ENCODE data around the gene USP54. TPM values are rescaled to one million over a fixed set of nuclear protein-coding genes. Genes with fewer than 3 reads are reported as not detected.
"Not testable (repeated sequence)": the region's sequence is repeated elsewhere in the genome, so short reads cannot be mapped to it uniquely, and the experiment has no call there.

The USP54 gene
- total RNA-seq, 1 experiment from 2014 or later = 35.9 TPM

- CTCF ChIA-PET = no interaction called here
- H3K4me1 ChIP-seq (ENCODE audit: insufficient read depth, low read length, poor library complexity, severe bottlenecking) = no peaks in the 10 kb centered on the region
- no peaks in the 10 kb centered on the region for H3K36me3 ChIP-seq (ENCODE audit: insufficient read depth, low read length, poor library complexity, severe bottlenecking)
- H3K4me3 ChIP-seq (ENCODE audit: low read depth, low read length, poor library complexity, severe bottlenecking) = no peak overlapping the region
- intact Hi-C loops (cut with micrococcal nuclease; ENCODE audit: unreplicated experiment) = no loop called here
- no TSS peak for BruUV-seq (replicated peaks)
- no peak for DNase-seq (ENCODE audit: low spot score)
- no peaks in the 10 kb centered on the region for H3K9me3 ChIP-seq (ENCODE audit: low read depth, low read length, poor library complexity, severe bottlenecking)
- POLR2A ChIA-PET (ENCODE audit: low non-redundant PET) = interaction anchor here (0.6 kb wide), 1 partner anchor 235 kb away, joined by 3 read pairs; no protein-coding TSS in a partner anchor
- TF ChIP-seq CTCF (conservative IDR thresholded peaks at IDR 0.05; ENCODE audit: low read depth, low read length) = no peak
- H3K27ac ChIP-seq (ENCODE audit: low read depth, low read length, poor library complexity, severe bottlenecking) = no peak overlapping the region
- H3K27me3 ChIP-seq (replicated peaks; ENCODE audit: insufficient read depth, low read depth, low read length, poor library complexity) = no peaks in the 10 kb centered on the region
These were observed 13.4 kb downstream of the USP54 start for GRCh38 chr10:73577788-73578187.

GRCh38 chr10:73576890-73577591, 14.1 kb downstream of the USP54 start:
- no peaks in the 10 kb centered on the region for H3K9me3 ChIP-seq (ENCODE audit: low read depth, low read length, poor library complexity, severe bottlenecking)
- no peak for TF ChIP-seq EZH2 (IDR thresholded peaks at IDR 0.05; ENCODE audit: borderline replicate concordance, low read depth, low read length, poor library complexity, severe bottlenecking)
- no peak for TF ChIP-seq CTCF (conservative IDR thresholded peaks at IDR 0.05; ENCODE audit: low read depth, low read length)
- H3K36me3 ChIP-seq (ENCODE audit: insufficient read depth, low read length, poor library complexity, severe bottlenecking) = no peaks in the 10 kb centered on the region
- BruUV-seq (replicated peaks) = no TSS peak
- ChIA-PET CTCF (no interaction called here), POLR2A (ENCODE audit: low non-redundant PET) (interaction anchor here (0.6 kb wide), 1 partner anchor 236 kb away, joined by 3 read pairs; no protein-coding TSS in a partner anchor)
- no peak overlapping the region for H3K27ac ChIP-seq (ENCODE audit: low read depth, low read length, poor library complexity, severe bottlenecking)
- H3K4me1 ChIP-seq (ENCODE audit: insufficient read depth, low read length, poor library complexity, severe bottlenecking) = no peaks in the 10 kb centered on the region
- H3K4me3 ChIP-seq (ENCODE audit: low read depth, low read length, poor library complexity, severe bottlenecking) = no peak overlapping the region
- no peaks in the 10 kb centered on the region for H3K27me3 ChIP-seq (replicated peaks; ENCODE audit: insufficient read depth, low read depth, low read length, poor library complexity)
- no peak for DNase-seq (ENCODE audit: low spot score)
- intact Hi-C loops (cut with micrococcal nuclease; ENCODE audit: unreplicated experiment) = no loop called here

GRCh38 chr10:73576178-73576889, 14.8 kb downstream of the USP54 start:
- intact Hi-C loops (cut with micrococcal nuclease; ENCODE audit: unreplicated experiment) = no loop called here
- no peak for TF ChIP-seq CTCF (conservative IDR thresholded peaks at IDR 0.05; ENCODE audit: low read depth, low read length)
- TF ChIP-seq EZH2 (IDR thresholded peaks at IDR 0.05; ENCODE audit: borderline replicate concordance, low read depth, low read length, poor library complexity, severe bottlenecking) = no peak
- Histone ChIP-seq H3K27me3 (replicated peaks; ENCODE audit: insufficient read depth, low read depth, low read length, poor library complexity) (no peaks in the 10 kb centered on the region), H3K4me1 (ENCODE audit: insufficient read depth, low read length, poor library complexity, severe bottlenecking) (no peaks in the 10 kb centered on the region), H3K36me3 (ENCODE audit: insufficient read depth, low read length, poor library complexity, severe bottlenecking) (no peaks in the 10 kb centered on the region), H3K4me3 (ENCODE audit: low read depth, low read length, poor library complexity, severe bottlenecking) (no peak overlapping the region), H3K27ac (ENCODE audit: low read depth, low read length, poor library complexity, severe bottlenecking) (no peak overlapping the region), H3K9me3 (ENCODE audit: low read depth, low read length, poor library complexity, severe bottlenecking) (no peaks in the 10 kb centered on the region)
- no TSS peak for BruUV-seq (replicated peaks)
- no peak for DNase-seq (ENCODE audit: low spot score)
- ChIA-PET CTCF (no interaction called here), POLR2A (ENCODE audit: low non-redundant PET) (no interaction called here)

- CTCF ChIA-PET; H3K4me3 ChIP-seq (ENCODE audit: low read depth, low read length, poor library complexity, severe bottlenecking); BruUV-seq (replicated peaks); H3K27ac ChIP-seq (ENCODE audit: low read depth, low read length, poor library complexity, severe bottlenecking); intact Hi-C loops (cut with micrococcal nuclease; ENCODE audit: unreplicated experiment); H3K36me3 ChIP-seq (ENCODE audit: insufficient read depth, low read length, poor library complexity, severe bottlenecking); DNase-seq (ENCODE audit: low spot score); H3K27me3 ChIP-seq (replicated peaks; ENCODE audit: insufficient read depth, low read depth, low read length, poor library complexity); H3K4me1 ChIP-seq (ENCODE audit: insufficient read depth, low read length, poor library complexity, severe bottlenecking); POLR2A ChIA-PET (ENCODE audit: low non-redundant PET); H3K9me3 ChIP-seq (ENCODE audit: low read depth, low read length, poor library complexity, severe bottlenecking): not testable (repeated sequence)
These were observed 24.1 kb downstream of the USP54 start for GRCh38 chr10:73567025-73567424.

Data from A673 (cell line).